B cell (primary cell): ENCODE data around the gene RGL1. TPM values are rescaled to one million over a fixed set of nuclear protein-coding genes. Genes with fewer than 3 reads are reported as not detected.
A peak's percentile ranks its signal among the peaks of the same experiment; 100 is the strongest.

Experiments
- ATAC-seq: fragments of 200-7000 bp; cut with Tn5 transposase; one replicate; pipeline ENCODE4 v1.10.0; 2021; ENCODE audit warnings: low read depth, mild to moderate bottlenecking, moderate number of reproducible peaks, moderate library complexity
- CTCF ChIA-PET: fragments of 350-600 bp; sonication (Branson Sonifier 250); formaldehyde crosslinking; loops from one replicate; lab custom pipeline; 2021; ENCODE audit warnings: antibody characterized with exemption, inconsistent platforms; lab: Charles Lee
- POLR2A ChIA-PET: fragments of 350-600 bp; sonication (Branson Sonifier 250); formaldehyde crosslinking; loops from one replicate; lab custom pipeline; 2021; ENCODE audit warnings: antibody characterized with exemption; lab: Charles Lee
- DNase-seq: peaks from one replicate; pipeline ENCODE4 v3.0.0; 2013
- H2AFZ ChIP-seq: 2 replicates; pipeline ENCODE4 v1.6.1; 2012; ENCODE audit warnings: mild to moderate bottlenecking, low read depth, low read length; ENCODE audit not compliant: insufficient read depth, poor library complexity, severe bottlenecking
- H3K27ac ChIP-seq, 2 donors: 1 replicate in 1 of 2; 2 replicates in 1 of 2; pipeline ENCODE4 v1.5.1; 2012 to 2013; ENCODE audit warnings: low read length in 2 of 2, mild to moderate bottlenecking in 2 of 2, moderate library complexity in 1 of 2
- H3K27me3 ChIP-seq, 4 experiments: fragments of 200-600 bp in 1 of 4; sonication (generic) in 1 of 4; replicated peaks in 1 of 4; 1 replicate in 2 of 4; 2 replicates in 2 of 4; pipeline versions ENCODE4 v1.6.1 to v1.7.0; 2013 to 2016; ENCODE audit warnings: low read length in 3 of 4, mild to moderate bottlenecking in 2 of 4, mixed read lengths in 1 of 4, moderate library complexity in 1 of 4; ENCODE audit not compliant: insufficient read depth in 4 of 4, control insufficient read depth in 3 of 4; ENCODE audit errors: control extremely low read depth in 1 of 4
- H3K36me3 ChIP-seq, 2 experiments: replicated peaks in 1 of 2; 1 replicate in 1 of 2; 2 replicates in 1 of 2; pipeline versions ENCODE4 v1.6.1 to v1.7.1; 2013; ENCODE audit warnings: low read length in 1 of 2; ENCODE audit not compliant: insufficient read depth in 2 of 2, control insufficient read depth in 1 of 2; ENCODE audit errors: control extremely low read depth in 1 of 2, extremely low read depth in 1 of 2
- H3K4me1 ChIP-seq, 2 donors: fragments of 200-600 bp in 1 of 2; sonication (generic) in 1 of 2; 1 replicate in 1 of 2; 2 replicates in 1 of 2; pipeline versions ENCODE4 v1.5.1 to v1.6.1; 2013 to 2017; ENCODE audit warnings: low read length in 2 of 2; ENCODE audit not compliant: control insufficient read depth in 2 of 2, insufficient read depth in 2 of 2
- H3K4me2 ChIP-seq: replicated peaks from 2 replicates; pipeline ENCODE3; 2012; ENCODE audit warnings: mild to moderate bottlenecking, low read depth, low read length; ENCODE audit not compliant: poor library complexity, severe bottlenecking
- H3K4me3 ChIP-seq, 5 experiments: fragments of 200-600 bp in 1 of 5; sonication (generic) in 1 of 5; 1 replicate in 3 of 5; 2 replicates in 2 of 5; pipeline versions ENCODE4 v1.5.1 to v1.7.0; 2011 to 2016; ENCODE audit warnings: low read length in 4 of 5, mild to moderate bottlenecking in 4 of 5, low read depth in 2 of 5, control low read depth in 1 of 5, moderate library complexity in 1 of 5; ENCODE audit not compliant: insufficient read depth in 1 of 5; ENCODE audit errors: control extremely low read depth in 1 of 5, extremely low read depth in 1 of 5
- H3K79me2 ChIP-seq: fragments of 200-600 bp; sonication (generic); one replicate; pipeline ENCODE4 v1.6.0; 2016; ENCODE audit warnings: low read length; ENCODE audit not compliant: control insufficient read depth, insufficient read depth
- H3K9ac ChIP-seq: fragments of 200-600 bp; sonication (generic); 2 replicates; pipeline ENCODE4 v1.6.1; 2017; ENCODE audit warnings: mild to moderate bottlenecking, low read length, moderate library complexity
- H3K9me3 ChIP-seq, 3 donors: one replicate each; pipeline versions ENCODE4 v1.6.1 to v1.7.1; 2013; ENCODE audit warnings: low read length in 2 of 3; ENCODE audit not compliant: control insufficient read depth in 2 of 3, insufficient read depth in 1 of 3; ENCODE audit errors: control extremely low read depth in 1 of 3
- H4K20me1 ChIP-seq: 2 replicates; pipeline ENCODE4 v1.6.0; 2012; ENCODE audit warnings: mild to moderate bottlenecking, low read length; ENCODE audit not compliant: insufficient read depth, control insufficient read depth, poor library complexity, severe bottlenecking
- H3K27ac Mint-ChIP-seq: one replicate; pipeline ENCODE4 v1.8.0; 2021; ENCODE audit warnings: mixed read lengths
- H3K27me3 Mint-ChIP-seq: one replicate; pipeline ENCODE4 v1.8.0; 2021; ENCODE audit warnings: mixed read lengths
- H3K4me1 Mint-ChIP-seq: one replicate; pipeline ENCODE4 v1.8.0; 2021; ENCODE audit warnings: mixed read lengths
- H3K4me3 Mint-ChIP-seq: one replicate; pipeline ENCODE4 v1.8.0; 2021; ENCODE audit warnings: mixed read lengths
- H3K9me3 Mint-ChIP-seq: one replicate; pipeline ENCODE4 v1.8.0; 2022; ENCODE audit warnings: mixed read lengths; ENCODE audit not compliant: insufficient read depth
- CTCF ChIP-seq: fragments of 200-600 bp; IDR thresholded peaks from one replicate; pipeline ENCODE4 v1.8.0; 2022; ENCODE audit warnings: antibody characterized with exemption, mild to moderate bottlenecking
- EZH2 ChIP-seq: IDR thresholded peaks from 2 replicates; pipeline ENCODE4 v1.6.1; 2012; ENCODE audit warnings: borderline replicate concordance, low read depth, mild to moderate bottlenecking, moderate library complexity, low read length; ENCODE audit not compliant: insufficient read depth, poor library complexity, severe bottlenecking
- WGBS: methylation state at CpG from one replicate; pipeline ENCODE4 v1.1.5; 2013; ENCODE audit warnings: missing lambda C conversion rate; ENCODE audit not compliant: insufficient coverage; 5-methylcytosine and 5-hydroxymethylcytosine counted together
- intact Hi-C: fragments of 100-400 bp; cut with micrococcal nuclease; formaldehyde crosslinking; loops from one replicate; pipeline ENCODE4 v1.10.0; 2022
- polyA plus RNA-seq: library from polyadenylated mRNA; depleted of rRNA; stranded (reverse); fragments of >200 nt; gene quantifications from 2 replicates; pipeline ENCODE4 v1.2.3, GENCODE V29; 2012
- total RNA-seq, 2 donors: library from RNA; stranded (reverse); fragments of 120-200 nt in 1 of 2; gene quantifications; 1 replicate in 1 of 2; 2 replicates in 1 of 2; pipeline versions ENCODE4 v1.2.3 to v1.2.4, GENCODE V29; 2013 to 2022

The RGL1 gene
- total and polyA plus RNA-seq, 2 donors (not counting 1 experiment from before 2014, with no cell fraction given): 0.09 to 1.1 TPM

DNA sequence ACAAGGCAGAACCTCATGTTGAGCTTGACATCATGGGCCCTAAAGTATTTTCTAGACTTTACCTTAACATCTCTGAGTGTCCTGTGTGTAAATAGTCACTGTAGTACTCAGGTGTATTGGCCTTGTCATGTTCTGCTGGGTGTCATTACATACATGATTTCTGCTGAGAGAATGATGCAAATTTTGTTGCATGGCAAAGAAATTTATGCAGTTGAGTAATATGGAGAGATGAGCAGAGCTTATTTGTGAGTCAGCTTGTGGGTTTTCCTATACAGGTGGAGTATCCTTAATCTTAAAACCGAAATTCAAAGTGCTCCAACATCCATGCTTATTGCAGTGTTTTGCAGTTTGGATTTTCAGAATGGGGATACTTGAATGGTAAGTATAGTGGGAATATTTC is 36.6 kb downstream of the RGL1 start:
- no peak overlapping the region for H3K4me3 ChIP-seq
- peaks cover 0 to 13% of the 10 kb centered on the region in 2 donors for H3K4me1 ChIP-seq
- no peaks in the 10 kb centered on the region for H3K27me3 ChIP-seq
- no CpG with 5 or more reads among the region's 1 CpG for WGBS
- H2AFZ ChIP-seq: no peak overlapping the region
- ATAC-seq (no peak), DNase-seq (no peak)
- no peak overlapping the region for H3K4me2 ChIP-seq
- H3K9ac ChIP-seq: no peak overlapping the region
- H3K27me3 Mint-ChIP-seq: no peaks in the 10 kb centered on the region
- H3K9me3 ChIP-seq: no peaks in the 10 kb centered on the region
- ChIA-PET POLR2A (no interaction called here), CTCF (interaction anchor here (1.0 kb wide), 1 partner anchor 26 kb away, joined by 3 read pairs; no protein-coding TSS in a partner anchor)
- no peaks in the 10 kb centered on the region for H3K36me3 ChIP-seq
- no peak overlapping the region for H3K27ac Mint-ChIP-seq
- H3K9me3 Mint-ChIP-seq: no peaks in the 10 kb centered on the region
- no peaks in the 10 kb centered on the region for H4K20me1 ChIP-seq
- TF ChIP-seq EZH2: no peak
- no peak for TF ChIP-seq CTCF
- no peaks in the 10 kb centered on the region for H3K79me2 ChIP-seq
- intact Hi-C loops: loop anchor here (10.0 kb wide), 1 partner anchor 73 kb away; no protein-coding TSS in a partner anchor
- no peak overlapping the region for H3K4me3 Mint-ChIP-seq
- H3K27ac ChIP-seq: no peak overlapping the region
- H3K4me1 Mint-ChIP-seq: peaks cover 12% of the 10 kb centered on the region

DNA sequence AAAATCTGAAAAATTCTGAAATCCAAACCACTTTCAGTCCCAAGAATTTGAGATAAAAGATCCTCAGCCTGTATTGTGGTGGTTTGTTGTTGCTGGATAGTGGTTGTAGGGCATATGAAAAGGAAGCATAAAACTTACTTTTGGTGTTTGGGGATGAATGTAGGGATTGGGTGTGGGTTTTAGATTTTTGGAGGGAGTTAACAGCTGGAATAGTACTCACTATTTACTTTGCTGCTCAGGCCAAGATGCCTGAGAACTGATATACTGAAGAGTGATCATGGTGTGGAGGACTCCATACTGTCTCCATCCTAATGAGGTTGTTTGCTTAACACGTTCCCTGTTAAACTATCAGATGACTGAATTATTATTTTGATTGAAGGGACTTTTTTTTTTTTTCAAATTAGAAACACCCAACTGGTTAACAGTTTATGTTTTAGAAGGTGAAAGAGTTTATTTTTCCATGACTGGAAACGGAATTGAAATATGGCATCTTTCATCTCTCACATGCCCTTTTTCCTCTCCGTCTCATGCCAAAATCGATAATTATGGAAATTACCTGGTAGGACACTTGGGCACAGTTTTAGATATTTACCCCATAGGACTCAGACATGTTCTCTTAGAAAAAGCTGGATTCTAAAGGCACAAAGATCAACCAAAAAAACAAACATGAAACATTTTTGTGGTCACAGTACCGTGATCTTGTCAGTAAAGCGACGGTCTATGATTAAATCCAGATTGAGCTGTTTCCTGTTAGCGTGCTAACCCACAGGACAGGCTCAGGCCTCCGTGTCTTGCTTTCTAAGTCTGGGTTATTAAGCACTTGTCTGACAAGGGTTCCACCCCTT is 37.3 kb downstream of the RGL1 start:
- CTCF ChIA-PET: interaction anchor here (1.1 kb wide), 1 partner anchor 73 kb away, joined by 7 read pairs; no protein-coding TSS in a partner anchor
- TF ChIP-seq CTCF (no peak), EZH2 (no peak)
- H3K4me1 Mint-ChIP-seq: peaks cover 12% of the 10 kb centered on the region
- Histone ChIP-seq H3K27me3 (no peaks in the 10 kb centered on the region), H4K20me1 (no peaks in the 10 kb centered on the region), H3K4me1 (peaks cover 0 to 13% of the 10 kb centered on the region in 2 donors), H3K9me3 (no peaks in the 10 kb centered on the region), H2AFZ (peak overlapping the region; percentile 39), H3K9ac (peak overlapping the region; percentile 40), H3K79me2 (no peaks in the 10 kb centered on the region), H3K36me3 (no peaks in the 10 kb centered on the region), H3K4me2 (peak overlapping the region; percentile 56), H3K27ac (no peak overlapping the region), H3K4me3 (peak overlapping the region in 1 of 5 experiments; percentile 42)
- DNase-seq: peak; percentile 17
- ATAC-seq: peak; percentile 58
- peak overlapping the region; percentile 53 for H3K4me3 Mint-ChIP-seq
- no peak overlapping the region for H3K27ac Mint-ChIP-seq
- WGBS: 21% methylated on average over 6 of the region's 9 CpGs
- no peaks in the 10 kb centered on the region for H3K9me3 Mint-ChIP-seq
- intact Hi-C loops: loop anchor here (10.0 kb wide), 1 partner anchor 73 kb away; no protein-coding TSS in a partner anchor
- POLR2A ChIA-PET: interaction anchor here (0.6 kb wide), 1 partner anchor 66 kb away, joined by 15 read pairs; no protein-coding TSS in a partner anchor
- H3K27me3 Mint-ChIP-seq: no peaks in the 10 kb centered on the region
